Measurements from ENCODE around the gene NCOA3.
"Not testable (repeated sequence)": the region's sequence is repeated elsewhere in the genome, so short reads cannot be mapped to it uniquely, and the experiment has no call there.

DNA sequence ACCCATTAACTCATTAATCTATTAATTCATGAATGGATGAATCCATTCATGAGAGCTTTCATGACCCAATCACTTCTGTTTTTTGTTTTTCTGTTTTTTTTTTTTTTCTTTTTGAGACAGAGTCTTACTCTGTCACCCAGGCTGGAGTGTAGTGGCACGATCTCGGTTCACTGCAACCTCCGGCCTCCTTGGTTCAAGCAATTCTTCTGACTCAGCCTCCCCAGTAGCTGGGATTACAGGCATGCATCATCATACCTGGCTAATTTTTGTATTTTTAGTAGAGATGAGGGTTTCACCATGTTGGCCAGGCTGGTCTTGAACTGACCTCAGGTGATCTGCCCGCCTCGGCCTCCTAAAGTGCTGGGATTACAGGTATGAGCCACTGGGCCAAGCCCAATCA lies 39.8 kb upstream of the NCOA3 start:
- TF ChIP-seq, protein P1, sequence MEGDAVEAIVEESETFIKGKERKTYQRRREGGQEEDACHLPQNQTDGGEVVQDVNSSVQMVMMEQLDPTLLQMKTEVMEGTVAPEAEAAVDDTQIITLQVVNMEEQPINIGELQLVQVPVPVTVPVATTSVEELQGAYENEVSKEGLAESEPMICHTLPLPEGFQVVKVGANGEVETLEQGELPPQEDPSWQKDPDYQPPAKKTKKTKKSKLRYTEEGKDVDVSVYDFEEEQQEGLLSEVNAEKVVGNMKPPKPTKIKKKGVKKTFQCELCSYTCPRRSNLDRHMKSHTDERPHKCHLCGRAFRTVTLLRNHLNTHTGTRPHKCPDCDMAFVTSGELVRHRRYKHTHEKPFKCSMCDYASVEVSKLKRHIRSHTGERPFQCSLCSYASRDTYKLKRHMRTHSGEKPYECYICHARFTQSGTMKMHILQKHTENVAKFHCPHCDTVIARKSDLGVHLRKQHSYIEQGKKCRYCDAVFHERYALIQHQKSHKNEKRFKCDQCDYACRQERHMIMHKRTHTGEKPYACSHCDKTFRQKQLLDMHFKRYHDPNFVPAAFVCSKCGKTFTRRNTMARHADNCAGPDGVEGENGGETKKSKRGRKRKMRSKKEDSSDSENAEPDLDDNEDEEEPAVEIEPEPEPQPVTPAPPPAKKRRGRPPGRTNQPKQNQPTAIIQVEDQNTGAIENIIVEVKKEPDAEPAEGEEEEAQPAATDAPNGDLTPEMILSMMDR (conservative IDR thresholded peaks at IDR 0.05; ENCODE audit: low read depth in 2 of 2) = not testable (repeated sequence)
- not testable (repeated sequence) for TF ChIP-seq CREB1 (CRISPR knock-in tag; IDR thresholded peaks at IDR 0.05; ENCODE audit: low read depth); EZH2phosphoT487 (IDR thresholded peaks at IDR 0.05; ENCODE audit: unreplicated experiment); ZNF331 (CRISPR knock-in tag; IDR thresholded peaks at IDR 0.05; ENCODE audit: low read depth); ZNF114 (CRISPR knock-in tag; IDR thresholded peaks at IDR 0.05); POLR2AphosphoS5 (IDR thresholded peaks at IDR 0.05; ENCODE audit: low read depth); EZH2 (IDR thresholded peaks at IDR 0.05; ENCODE audit: low read depth, unreplicated experiment); JUNB (IDR thresholded peaks at IDR 0.05; ENCODE audit: unreplicated experiment); STAT1 (IDR thresholded peaks at IDR 0.05; ENCODE audit: unreplicated experiment)
- TF ChIP-seq, protein P2, sequence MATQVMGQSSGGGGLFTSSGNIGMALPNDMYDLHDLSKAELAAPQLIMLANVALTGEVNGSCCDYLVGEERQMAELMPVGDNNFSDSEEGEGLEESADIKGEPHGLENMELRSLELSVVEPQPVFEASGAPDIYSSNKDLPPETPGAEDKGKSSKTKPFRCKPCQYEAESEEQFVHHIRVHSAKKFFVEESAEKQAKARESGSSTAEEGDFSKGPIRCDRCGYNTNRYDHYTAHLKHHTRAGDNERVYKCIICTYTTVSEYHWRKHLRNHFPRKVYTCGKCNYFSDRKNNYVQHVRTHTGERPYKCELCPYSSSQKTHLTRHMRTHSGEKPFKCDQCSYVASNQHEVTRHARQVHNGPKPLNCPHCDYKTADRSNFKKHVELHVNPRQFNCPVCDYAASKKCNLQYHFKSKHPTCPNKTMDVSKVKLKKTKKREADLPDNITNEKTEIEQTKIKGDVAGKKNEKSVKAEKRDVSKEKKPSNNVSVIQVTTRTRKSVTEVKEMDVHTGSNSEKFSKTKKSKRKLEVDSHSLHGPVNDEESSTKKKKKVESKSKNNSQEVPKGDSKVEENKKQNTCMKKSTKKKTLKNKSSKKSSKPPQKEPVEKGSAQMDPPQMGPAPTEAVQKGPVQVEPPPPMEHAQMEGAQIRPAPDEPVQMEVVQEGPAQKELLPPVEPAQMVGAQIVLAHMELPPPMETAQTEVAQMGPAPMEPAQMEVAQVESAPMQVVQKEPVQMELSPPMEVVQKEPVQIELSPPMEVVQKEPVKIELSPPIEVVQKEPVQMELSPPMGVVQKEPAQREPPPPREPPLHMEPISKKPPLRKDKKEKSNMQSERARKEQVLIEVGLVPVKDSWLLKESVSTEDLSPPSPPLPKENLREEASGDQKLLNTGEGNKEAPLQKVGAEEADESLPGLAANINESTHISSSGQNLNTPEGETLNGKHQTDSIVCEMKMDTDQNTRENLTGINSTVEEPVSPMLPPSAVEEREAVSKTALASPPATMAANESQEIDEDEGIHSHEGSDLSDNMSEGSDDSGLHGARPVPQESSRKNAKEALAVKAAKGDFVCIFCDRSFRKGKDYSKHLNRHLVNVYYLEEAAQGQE (IDR thresholded peaks at IDR 0.05; ENCODE audit: unreplicated experiment) = not testable (repeated sequence)
- TF ChIP-seq, protein P3, sequence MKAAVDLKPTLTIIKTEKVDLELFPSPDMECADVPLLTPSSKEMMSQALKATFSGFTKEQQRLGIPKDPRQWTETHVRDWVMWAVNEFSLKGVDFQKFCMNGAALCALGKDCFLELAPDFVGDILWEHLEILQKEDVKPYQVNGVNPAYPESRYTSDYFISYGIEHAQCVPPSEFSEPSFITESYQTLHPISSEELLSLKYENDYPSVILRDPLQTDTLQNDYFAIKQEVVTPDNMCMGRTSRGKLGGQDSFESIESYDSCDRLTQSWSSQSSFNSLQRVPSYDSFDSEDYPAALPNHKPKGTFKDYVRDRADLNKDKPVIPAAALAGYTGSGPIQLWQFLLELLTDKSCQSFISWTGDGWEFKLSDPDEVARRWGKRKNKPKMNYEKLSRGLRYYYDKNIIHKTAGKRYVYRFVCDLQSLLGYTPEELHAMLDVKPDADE (IDR thresholded peaks at IDR 0.05) = not testable (repeated sequence)

All from GM23338 (cell line).